Thoracic aorta (tissue), 2 donors: ENCODE data around the gene SYNGAP1. TPM values are rescaled to one million over a fixed set of nuclear protein-coding genes. Genes with fewer than 3 reads are reported as not detected.

ENCODE experiments used
- ATAC-seq: fragments of 150-250 bp; one replicate; pipeline ENCODE4 v1.8.0; 2017; ENCODE audit warnings: low read depth; ENCODE audit not compliant: insufficient number of reproducible peaks, low FRiP score
- DNase-seq: peaks from one replicate; pipeline ENCODE4 v3.0.0-alpha.2; 2020; ENCODE audit warnings: low spot score
- H3K27ac ChIP-seq, 2 donors: fragments of 200-600 bp; sonication (generic); 1 replicate in 1 of 2; 2 replicates in 1 of 2; pipeline ENCODE4 v1.5.1; 2016; ENCODE audit warnings: mild to moderate bottlenecking in 2 of 2, moderate library complexity in 2 of 2
- H3K27me3 ChIP-seq: fragments of 200-600 bp; sonication (generic); replicated peaks from 2 replicates; pipeline ENCODE4 v1.6.0; 2016; ENCODE audit warnings: mild to moderate bottlenecking; ENCODE audit not compliant: insufficient read depth
- H3K36me3 ChIP-seq: fragments of 200-600 bp; sonication (generic); one replicate; pipeline ENCODE4 v1.5.1; 2016
- H3K4me1 ChIP-seq, 2 donors: fragments of 200-600 bp; sonication (generic); 1 replicate in 1 of 2; 2 replicates in 1 of 2; pipeline versions ENCODE4 v1.5.1 to v1.6.0; 2016; ENCODE audit warnings: low read depth in 2 of 2, mild to moderate bottlenecking in 1 of 2; ENCODE audit not compliant: control insufficient read depth in 1 of 2
- H3K4me3 ChIP-seq: fragments of 200-600 bp; sonication (generic); 2 replicates; pipeline ENCODE4 v1.5.1; 2016; ENCODE audit warnings: mild to moderate bottlenecking
- H3K9me3 ChIP-seq: fragments of 200-600 bp; sonication (generic); 2 replicates; pipeline ENCODE4 v1.5.1; 2016
- CTCF ChIP-seq: fragments of 200-600 bp; sonication (generic); IDR thresholded peaks from one replicate; pipeline ENCODE4 v1.5.1; 2019; ENCODE audit warnings: antibody characterized with exemption
- total RNA-seq, 2 donors: library from RNA; depleted of rRNA; stranded (reverse); fragments of >200 nt; gene quantifications; one replicate each; pipeline versions ENCODE4 v1.1.0 to v1.2.3, GENCODE V29; 2016

Gene SYNGAP1
- total RNA-seq, 2 donors from 2014 or later = 16.2 to 24.6 TPM

- TF ChIP-seq CTCF = no peak
- Histone ChIP-seq H3K36me3 (no peaks in the 10 kb centered on the region), H3K9me3 (no peaks in the 10 kb centered on the region), H3K4me1 (no peaks in the 10 kb centered on the region), H3K27me3 (no peaks in the 10 kb centered on the region), H3K27ac (no peak overlapping the region), H3K4me3 (no peak overlapping the region)
- ATAC-seq (no peak), DNase-seq (no peak)
These were observed 68.5 kb downstream of the SYNGAP1 start for GRCh38 chr6:33488339-33488738.

- Histone ChIP-seq H3K27me3 (no peaks in the 10 kb centered on the region), H3K27ac (no peak overlapping the region), H3K4me3 (no peak overlapping the region), H3K4me1 (no peaks in the 10 kb centered on the region), H3K36me3 (no peaks in the 10 kb centered on the region), H3K9me3 (no peaks in the 10 kb centered on the region)
- no peak for DNase-seq
- no peak for ATAC-seq
- TF ChIP-seq CTCF = no peak
These were observed 70.3 kb downstream of the SYNGAP1 start for GRCh38 chr6:33490198-33490597.

- Histone ChIP-seq H3K27ac (no peak overlapping the region), H3K27me3 (no peaks in the 10 kb centered on the region), H3K9me3 (no peaks in the 10 kb centered on the region), H3K36me3 (no peaks in the 10 kb centered on the region), H3K4me1 (no peaks in the 10 kb centered on the region), H3K4me3 (no peak overlapping the region)
- no peak for TF ChIP-seq CTCF
- DNase-seq = no peak
- no peak for ATAC-seq
These were observed 70.8 kb downstream of the SYNGAP1 start for GRCh38 chr6:33490621-33491020.

- Histone ChIP-seq H3K27me3 (no peaks in the 10 kb centered on the region), H3K4me1 (no peaks in the 10 kb centered on the region), H3K27ac (no peak overlapping the region), H3K36me3 (no peaks in the 10 kb centered on the region), H3K9me3 (no peaks in the 10 kb centered on the region), H3K4me3 (no peak overlapping the region)
- no peak for TF ChIP-seq CTCF
- ATAC-seq (no peak), DNase-seq (no peak)
These were observed 72.2 kb downstream of the SYNGAP1 start for GRCh38 chr6:33492093-33492492.

GRCh38 chr6:33497157-33497556 lies 77.3 kb downstream of the SYNGAP1 start:
- no peak for TF ChIP-seq CTCF
- no peaks in the 10 kb centered on the region for H3K9me3 ChIP-seq
- H3K4me3 ChIP-seq = no peak overlapping the region
- H3K27me3 ChIP-seq = no peaks in the 10 kb centered on the region
- no peak overlapping the region for H3K27ac ChIP-seq
- DNase-seq = no peak
- H3K36me3 ChIP-seq = no peaks in the 10 kb centered on the region
- no peaks in the 10 kb centered on the region for H3K4me1 ChIP-seq
- no peak for ATAC-seq
